K562 (cell line): ENCODE measurements around the gene GHRH. TPM values are rescaled to one million over a fixed set of nuclear protein-coding genes. Genes with fewer than 3 reads are reported as not detected.

ENCODE experiments used
- ATAC-seq: fragments of 200-7000 bp; cut with Tn5 transposase; 3 replicates; pipeline ENCODE4 v1.9.1; 2020; ENCODE audit warnings: moderate library complexity
- BruUV-seq: library from RNA; stranded (reverse); fragments of 400-500 nt; replicated peaks from 2 replicates; lab custom pipeline; 2021; lab: Mats Ljungman, UMichigan
- CTCF ChIA-PET: fragments of 300-600 bp; formaldehyde crosslinking; extraction: SDS; loops from one replicate; lab custom pipeline; 2021; ENCODE audit warnings: low intra/inter-chr PET ratio; lab: Yijun Ruan, JAX
- POLR2A ChIA-PET: fragments of 300-600, 350-650 bp; sonication (Branson Sonifier 250); formaldehyde crosslinking; extraction: SDS; loops from one replicate; lab custom pipeline; 2021; ENCODE audit warnings: antibody characterized with exemption, inconsistent platforms; lab: Yijun Ruan, JAX
- DNase-seq, 4 experiments: peaks; one replicate each; pipeline versions ENCODE4 v3.0.0 to v3.0.0-alpha.2; 2011 to 2018; ENCODE audit warnings: low spot score in 3 of 4, mixed read lengths in 3 of 4; ENCODE audit errors: extremely low read depth in 1 of 4
- FAIRE-seq: peaks from 2 replicates; lab custom pipeline; 2011; peaks lifted over from hg19 to GRCh38; lab: Jason Lieb, UNC
- H2AFZ ChIP-seq: 2 replicates; pipeline ENCODE4 v1.6.0; 2011; ENCODE audit warnings: low read depth, low read length, control low read depth, inconsistent platforms
- H3K27ac ChIP-seq: fragments of 200-600 bp; 3 replicates; pipeline ENCODE4 v1.8.0; 2011; ENCODE audit warnings: low read depth, mild to moderate bottlenecking, control low read depth, inconsistent platforms, low read length, moderate library complexity, mixed read lengths; ENCODE audit errors: extremely low read depth
- H3K27me3 ChIP-seq, 2 experiments: fragments of 300-600 bp in 1 of 2; 2 replicates in 1 of 2; 3 replicates in 1 of 2; pipeline versions ENCODE4 v1.6.0 to v1.8.0; 2011; ENCODE audit warnings: inconsistent platforms in 2 of 2, low read length in 2 of 2, mild to moderate bottlenecking in 1 of 2, mixed read lengths in 1 of 2, moderate library complexity in 1 of 2; ENCODE audit not compliant: control insufficient read depth in 2 of 2, insufficient read depth in 2 of 2
- H3K36me3 ChIP-seq: fragments of 300-600 bp; 3 replicates; pipeline ENCODE4 v1.8.0; 2011; ENCODE audit warnings: mild to moderate bottlenecking, low read length, inconsistent platforms; ENCODE audit not compliant: control insufficient read depth, insufficient read depth
- H3K4me1 ChIP-seq, 2 experiments: fragments of 200-600 bp in 1 of 2; replicated peaks in 1 of 2; 2 replicates in 1 of 2; 3 replicates in 1 of 2; pipeline versions ENCODE4 v1.5.1 to v1.8.0; 2011; ENCODE audit warnings: inconsistent platforms in 2 of 2, low read length in 2 of 2, mild to moderate bottlenecking in 1 of 2, mixed read lengths in 1 of 2, moderate library complexity in 1 of 2; ENCODE audit not compliant: control insufficient read depth in 2 of 2, insufficient read depth in 2 of 2
- H3K4me2 ChIP-seq: 2 replicates; pipeline ENCODE4 v1.6.1; 2011; ENCODE audit warnings: low read length, control low read depth, inconsistent platforms, mixed read lengths; ENCODE audit not compliant: insufficient read depth
- H3K4me3 ChIP-seq: fragments of 200-600 bp; sonication (generic), shearing (Covaris generic); 2 replicates; pipeline ENCODE4 v1.5.1; 2016; ENCODE audit warnings: control low read depth, inconsistent platforms
- H3K79me2 ChIP-seq: fragments of 200-600 bp; 3 replicates; pipeline ENCODE4 v1.8.0; 2011; ENCODE audit warnings: low read length, inconsistent platforms; ENCODE audit not compliant: control insufficient read depth, insufficient read depth
- H3K9ac ChIP-seq, 2 experiments: 2 replicates each; pipeline versions ENCODE4 v1.6.0 to v1.6.1; 2011; ENCODE audit warnings: low read depth in 2 of 2, low read length in 2 of 2, control low read depth in 1 of 2, inconsistent platforms in 1 of 2, mild to moderate bottlenecking in 1 of 2, mixed read lengths in 1 of 2; ENCODE audit not compliant: insufficient read depth in 1 of 2
- H3K9me1 ChIP-seq: one replicate; pipeline ENCODE4 v1.6.0; 2011; ENCODE audit warnings: inconsistent platforms, mild to moderate bottlenecking, low read length, moderate library complexity; ENCODE audit not compliant: control insufficient read depth, insufficient read depth
- H3K9me3 ChIP-seq: replicated peaks from 2 replicates; pipeline ENCODE4 v1.5.1; 2011; ENCODE audit warnings: low read depth, low read length, inconsistent platforms; ENCODE audit not compliant: control insufficient read depth, insufficient read depth
- H4K20me1 ChIP-seq: replicated peaks from 2 replicates; pipeline ENCODE4 v1.6.1; 2011; ENCODE audit warnings: low read length, inconsistent platforms, mixed read lengths; ENCODE audit not compliant: control insufficient read depth, insufficient read depth
- E2F8 ChIP-seq: fragments of 450-650 bp; IDR thresholded peaks from 2 replicates; pipeline ENCODE4 v1.7.1; 2018; ENCODE audit warnings: mild to moderate bottlenecking, low read depth; ENCODE audit not compliant: partially characterized antibody
- HMG20B ChIP-seq: fragments of 250-450 bp; sonication (Bioruptor Pico); IDR thresholded peaks from 2 replicates; pipeline ENCODE4 v1.5.0; 2021; ENCODE audit warnings: mild to moderate bottlenecking
- NR4A1 ChIP-seq, 2 experiments: fragments of 250-450 bp in 1 of 2; fragments of 450-650 bp in 1 of 2; sonication (Bioruptor Pico) in 1 of 2; IDR thresholded peaks; 2 replicates each; pipeline versions ENCODE4 v1.4.0 to v1.6.1; 2016 to 2020; ENCODE audit warnings: mild to moderate bottlenecking in 2 of 2, missing compliant biosample characterization in 1 of 2, missing genetic modification characterization in 1 of 2, moderate library complexity in 1 of 2
- TCFL5 ChIP-seq: fragments of 250-450 bp; sonication (Bioruptor Pico); conservative IDR thresholded peaks from 2 replicates; pipeline ENCODE4 v1.6.1; 2021; ENCODE audit warnings: mild to moderate bottlenecking, moderate library complexity, matching md5 sums
- VEZF1 ChIP-seq: fragments of 200-800 bp; sonication (Bioruptor generic); IDR thresholded peaks from 2 replicates; pipeline ENCODE4 v1.6.1; 2017; ENCODE audit warnings: missing genetic modification characterization, missing compliant biosample characterization
- ZNF121 ChIP-seq: sonication (generic); formaldehyde crosslinking; conservative IDR thresholded peaks from 2 replicates; pipeline ENCODE4 v1.8.0; 2022; ENCODE audit warnings: missing genetic modification reagents
- WGBS: fragments of 100-300 bp; shearing (Covaris generic); methylation state at CpG from one replicate; pipeline ENCODE4 v1.1.6; 2016; ENCODE audit warnings: low coverage, mixed read lengths; ENCODE audit not compliant: insufficient coverage; ENCODE audit errors: missing lambda C conversion rate; 5-methylcytosine and 5-hydroxymethylcytosine counted together
- in situ Hi-C: fragments of 300-500 bp; cut with MboI; formaldehyde crosslinking; loops from 4 replicates; pipeline ENCODE4 v1.15.0; 2018; ENCODE audit warnings: inconsistent platforms, mixed read lengths
- intact Hi-C: fragments of 100-400 bp; cut with micrococcal nuclease; formaldehyde crosslinking; loops from 2 replicates; pipeline ENCODE4 v1.14.2; 2022
- polyA plus RNA-seq, 8 experiments: library from polyadenylated mRNA; depleted of rRNA in 4 of 8; stranded (reverse) in 5 of 8; unstranded in 3 of 8; fragments of >200 nt; fragmentation: Nextera tagmentation in 2 of 8; fragmentation: Illumina TruSeq in 1 of 8; extraction: Ambion mirVana in 2 of 8; extraction: Trizol in 1 of 8; gene quantifications; 2 replicates each; pipeline versions ENCODE4 v1.2.1 to v1.2.3, GENCODE V29; 2011 to 2014; ENCODE audit warnings: inconsistent platforms in 1 of 8, missing spikeins in 1 of 8
- total RNA-seq, 7 experiments: library from RNA; depleted of rRNA in 6 of 7; stranded (reverse); fragments of >200 nt in 6 of 7; fragmentation: Illumina TruSeq in 2 of 7; extraction: Trizol in 2 of 7; gene quantifications; 2 replicates each; pipeline versions ENCODE4 v1.2.1 to v1.2.3, GENCODE V29; 2011 to 2021; ENCODE audit warnings: low replicate concordance in 1 of 7

Gene GHRH
- total and polyA plus RNA-seq, 9 of the 15 experiments (the other 6 are each of a cell fraction or from before 2014, with no cell fraction given), result not detected

- TF ChIP-seq E2F8, result no peak
- TF ChIP-seq HMG20B (CRISPR knock-in tag), result no peak
- no peak for TF ChIP-seq TCFL5
- no peak for TF ChIP-seq VEZF1
Measured at GRCh38 chr20:37209661-37210314, 51.8 kb downstream of the GHRH start (continued).

DNA sequence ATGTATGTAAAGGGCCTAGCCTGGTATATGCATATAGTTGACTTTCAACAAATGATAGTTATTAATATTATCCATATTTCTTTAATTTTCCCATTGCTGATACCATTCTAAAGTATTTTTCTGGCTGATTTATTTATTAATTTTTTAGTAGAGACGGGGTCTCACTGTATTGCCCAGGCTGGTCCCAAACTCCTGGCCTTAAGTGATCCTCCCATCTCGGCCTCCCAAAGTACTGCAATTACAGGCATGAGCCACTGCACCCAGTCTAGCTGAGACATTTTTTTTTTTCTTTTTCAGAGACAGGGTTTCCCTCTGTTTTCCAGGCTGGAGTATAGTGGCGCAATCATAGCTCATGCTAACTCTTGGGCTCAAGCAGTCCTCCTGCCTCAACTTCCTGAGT lies 52.4 kb downstream of the GHRH start:
- H3K4me3 ChIP-seq, result no peak overlapping the region
- POLR2A ChIA-PET, result no interaction called here
- no peak for ATAC-seq
- CTCF ChIA-PET, result no interaction called here
- TF ChIP-seq ZNF121 (CRISPR knock-in tag), result peak; percentile 54
- no peak for TF ChIP-seq NR4A1 (CRISPR knock-in tag; IDR thresholded peaks at IDR 0.05)
- TF ChIP-seq NR4A1 (tag; IDR thresholded peaks at IDR 0.05), result no peak
- TF ChIP-seq, all 486 proteins: peak for 1
- no peak for FAIRE-seq
- H3K9me3 ChIP-seq, result no peaks in the 10 kb centered on the region
- H4K20me1 ChIP-seq, result peaks cover 2% of the 10 kb centered on the region; the same call in 1 of the 2 replicates
- no peak for DNase-seq
- no peak overlapping the region for H3K9ac ChIP-seq
- H3K27ac ChIP-seq, result no peak overlapping the region
- H3K4me1 ChIP-seq, result no peaks in the 10 kb centered on the region
- peaks cover 88% of the 10 kb centered on the region for H3K36me3 ChIP-seq
- intact Hi-C loops, result no loop called here
- H3K79me2 ChIP-seq, result no peaks in the 10 kb centered on the region
- no peaks in the 10 kb centered on the region for H3K9me1 ChIP-seq
- no peak overlapping the region for H2AFZ ChIP-seq
- no TSS peak for BruUV-seq
- 98% methylated on average over 3 of the region's 3 CpGs for WGBS
- H3K4me2 ChIP-seq, result no peak overlapping the region
- in situ Hi-C loops, result no loop called here
- no peaks in the 10 kb centered on the region for H3K27me3 ChIP-seq
